Endothelial cell of umbilical vein (primary cell): ENCODE data around the gene NHSL2.

Source experiments
- EZH2 ChIP-seq: IDR thresholded peaks from 2 replicates; pipeline ENCODE4 v1.6.1; 2012; ENCODE audit warnings: borderline replicate concordance, low read depth, mild to moderate bottlenecking, moderate library complexity, low read length, inconsistent platforms; ENCODE audit not compliant: severe bottlenecking
- JUN ChIP-seq: IDR thresholded peaks from 2 replicates; pipeline ENCODE4 v1.6.1; 2011; ENCODE audit warnings: borderline replicate concordance, low read depth; ENCODE audit not compliant: insufficient read length, insufficient read depth
- MYC ChIP-seq: IDR thresholded peaks from one replicate; pipeline ENCODE4 v1.6.1; 2011; ENCODE audit warnings: mild to moderate bottlenecking, low read depth, low read length
- POLR2A ChIP-seq: IDR thresholded peaks from 2 replicates; pipeline ENCODE4 v1.6.1; 2012; ENCODE audit warnings: low read depth, mild to moderate bottlenecking, control low read depth, low read length
- POLR2AphosphoS5 ChIP-seq: IDR thresholded peaks from 2 replicates; pipeline ENCODE4 v1.6.1; 2012; ENCODE audit warnings: low read depth, mild to moderate bottlenecking, control low read depth, low read length, moderate library complexity; ENCODE audit not compliant: insufficient read depth
- TF ChIP-seq, protein P1 (sequence below), 2 donors: IDR thresholded peaks; 1 replicate in 1 of 2; 2 replicates in 1 of 2; pipeline ENCODE4 v1.5.1; 2011; ENCODE audit warnings: low read length in 2 of 2, mild to moderate bottlenecking in 2 of 2, moderate library complexity in 2 of 2, control low read depth in 1 of 2, inconsistent platforms in 1 of 2, low read depth in 1 of 2; ENCODE audit not compliant: insufficient read depth in 1 of 2; ENCODE audit errors: extremely low read depth in 1 of 2

DNA sequence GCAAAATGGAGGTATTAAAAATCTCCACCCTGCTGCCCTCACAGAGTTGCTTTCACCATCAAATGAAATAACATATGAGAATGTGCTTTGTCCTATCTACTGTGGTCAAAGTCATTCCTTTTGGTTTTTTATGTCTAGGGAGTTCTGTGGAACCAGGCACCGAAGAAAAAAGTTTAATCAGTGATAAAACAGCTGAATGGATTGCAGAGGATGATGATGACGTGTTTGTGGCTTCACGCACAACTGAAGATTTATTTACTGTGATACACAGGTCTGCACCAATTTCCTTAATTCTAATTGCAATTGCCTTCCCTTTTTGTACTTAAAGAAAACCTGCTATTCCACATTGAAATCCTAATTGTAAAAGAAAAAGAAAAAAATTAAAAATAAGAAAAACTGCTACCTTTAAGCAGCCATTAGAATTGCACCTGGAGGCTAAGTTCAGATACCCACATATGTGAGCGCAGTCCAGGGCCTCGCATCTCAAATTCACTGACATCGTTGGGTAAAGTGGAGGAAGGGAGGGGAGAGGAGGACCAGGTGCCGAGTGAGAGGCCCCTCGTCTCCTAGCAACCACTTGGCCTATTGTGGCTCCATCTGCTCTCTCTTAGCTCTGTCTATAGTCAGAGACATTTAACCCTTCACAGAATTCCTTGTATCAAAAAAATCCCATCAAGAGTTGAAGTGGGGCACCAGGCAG lies 231.6 kb downstream of the NHSL2 start:
- TF ChIP-seq POLR2AphosphoS5 = no peak
- TF ChIP-seq, protein P1, sequence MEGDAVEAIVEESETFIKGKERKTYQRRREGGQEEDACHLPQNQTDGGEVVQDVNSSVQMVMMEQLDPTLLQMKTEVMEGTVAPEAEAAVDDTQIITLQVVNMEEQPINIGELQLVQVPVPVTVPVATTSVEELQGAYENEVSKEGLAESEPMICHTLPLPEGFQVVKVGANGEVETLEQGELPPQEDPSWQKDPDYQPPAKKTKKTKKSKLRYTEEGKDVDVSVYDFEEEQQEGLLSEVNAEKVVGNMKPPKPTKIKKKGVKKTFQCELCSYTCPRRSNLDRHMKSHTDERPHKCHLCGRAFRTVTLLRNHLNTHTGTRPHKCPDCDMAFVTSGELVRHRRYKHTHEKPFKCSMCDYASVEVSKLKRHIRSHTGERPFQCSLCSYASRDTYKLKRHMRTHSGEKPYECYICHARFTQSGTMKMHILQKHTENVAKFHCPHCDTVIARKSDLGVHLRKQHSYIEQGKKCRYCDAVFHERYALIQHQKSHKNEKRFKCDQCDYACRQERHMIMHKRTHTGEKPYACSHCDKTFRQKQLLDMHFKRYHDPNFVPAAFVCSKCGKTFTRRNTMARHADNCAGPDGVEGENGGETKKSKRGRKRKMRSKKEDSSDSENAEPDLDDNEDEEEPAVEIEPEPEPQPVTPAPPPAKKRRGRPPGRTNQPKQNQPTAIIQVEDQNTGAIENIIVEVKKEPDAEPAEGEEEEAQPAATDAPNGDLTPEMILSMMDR (IDR thresholded peaks at IDR 0.05; ENCODE audit: extremely low read depth in 1 of 2, insufficient read depth in 1 of 2, low read depth in 1 of 2, low read length in 2 of 2) = no peak
- no peak for TF ChIP-seq MYC
- no peak for TF ChIP-seq POLR2A
- TF ChIP-seq EZH2 = no peak
- TF ChIP-seq JUN = no peak
